HG03139 (cell line): Measurements from ENCODE around the gene NFIX.

Experiments used
- ATAC-seq: cut with Tn5 transposase; IDR thresholded peaks from one replicate; pipeline ENCODE4 v1.9.1; 2021; ENCODE audit not compliant: unreplicated experiment

Gene NFIX

DNA sequence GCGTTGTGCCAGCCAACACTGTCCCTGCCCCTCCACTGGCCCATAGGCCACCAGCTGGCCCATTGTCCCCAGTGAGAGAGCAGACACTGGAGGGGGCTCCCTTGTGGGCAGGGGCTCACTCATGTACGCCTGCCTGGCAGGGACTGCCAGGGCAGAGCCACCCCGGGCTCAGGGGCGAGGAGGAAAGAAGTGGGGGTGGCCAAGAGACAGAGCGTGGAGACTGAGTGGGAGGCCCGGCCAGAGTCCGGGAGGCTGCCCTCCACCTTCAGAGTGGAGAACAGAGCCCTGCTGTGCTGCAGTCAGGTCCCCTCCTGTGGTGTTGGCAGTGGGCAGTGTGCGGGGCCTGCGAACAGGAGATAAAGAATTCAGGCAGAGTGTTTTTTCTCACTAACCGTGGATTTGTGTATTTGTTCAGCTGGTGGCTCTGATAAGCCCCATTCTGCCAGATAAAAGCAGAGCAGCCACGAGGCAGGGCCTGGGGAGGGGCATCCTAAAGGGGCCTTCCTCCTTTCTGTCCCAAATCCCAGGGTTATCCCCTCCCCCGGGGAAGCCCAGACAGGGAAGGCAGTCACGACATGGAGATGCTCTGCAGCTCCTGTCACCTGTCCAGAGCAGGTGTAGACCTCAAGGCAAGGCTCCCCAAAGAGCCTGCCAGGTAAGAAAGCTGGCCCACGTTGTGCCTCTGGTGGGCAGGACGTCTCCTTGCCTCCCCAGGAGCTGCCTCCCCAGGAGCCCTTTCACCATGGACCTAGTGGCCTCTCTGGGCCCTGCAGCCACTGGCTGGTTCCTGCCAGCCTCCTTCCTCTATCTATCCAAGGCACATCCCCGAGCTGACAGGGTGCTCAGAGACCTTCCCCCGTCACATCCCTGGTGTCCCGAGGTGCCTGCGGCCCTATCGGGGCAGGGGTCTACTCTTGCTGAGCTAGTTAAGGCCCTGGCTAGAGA, 74.4 kb downstream of the NFIX start:
- no peak for ATAC-seq

DNA sequence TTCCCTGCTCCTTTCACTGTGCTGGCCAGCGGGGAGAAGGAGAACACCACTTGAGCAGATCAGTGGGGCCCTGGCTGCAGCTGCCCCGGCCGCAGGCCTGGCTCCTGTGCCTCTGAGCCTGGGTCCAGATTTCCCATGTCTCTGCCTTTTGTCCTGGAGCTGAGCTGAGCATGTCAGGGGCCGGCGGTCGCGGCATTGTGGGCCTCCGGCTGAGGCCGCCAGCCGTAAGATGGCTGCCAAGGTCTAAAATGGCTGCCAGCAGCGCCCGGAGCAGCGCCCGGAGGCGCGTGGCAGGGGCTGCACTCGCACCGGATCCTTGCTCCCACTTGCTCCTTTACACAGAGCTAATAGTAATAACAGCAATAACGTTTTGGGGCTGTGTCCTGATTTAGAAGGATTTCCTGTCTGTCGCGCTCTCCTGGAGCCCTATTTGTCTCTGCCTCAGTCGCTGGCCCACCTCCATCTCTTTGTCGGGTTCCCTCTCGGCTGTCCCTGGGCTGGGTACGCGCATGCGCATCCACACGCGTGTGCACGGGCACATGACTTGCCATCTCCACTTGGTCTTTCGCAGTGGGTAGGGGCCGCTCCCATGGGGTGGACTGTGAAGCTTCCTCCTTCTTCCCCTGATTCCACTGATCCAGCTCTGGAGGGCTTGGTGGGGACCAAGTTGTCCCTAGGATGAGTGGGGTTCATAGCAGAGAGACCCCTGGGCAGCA, 75.3 kb downstream of the NFIX start:
- no peak for ATAC-seq

DNA sequence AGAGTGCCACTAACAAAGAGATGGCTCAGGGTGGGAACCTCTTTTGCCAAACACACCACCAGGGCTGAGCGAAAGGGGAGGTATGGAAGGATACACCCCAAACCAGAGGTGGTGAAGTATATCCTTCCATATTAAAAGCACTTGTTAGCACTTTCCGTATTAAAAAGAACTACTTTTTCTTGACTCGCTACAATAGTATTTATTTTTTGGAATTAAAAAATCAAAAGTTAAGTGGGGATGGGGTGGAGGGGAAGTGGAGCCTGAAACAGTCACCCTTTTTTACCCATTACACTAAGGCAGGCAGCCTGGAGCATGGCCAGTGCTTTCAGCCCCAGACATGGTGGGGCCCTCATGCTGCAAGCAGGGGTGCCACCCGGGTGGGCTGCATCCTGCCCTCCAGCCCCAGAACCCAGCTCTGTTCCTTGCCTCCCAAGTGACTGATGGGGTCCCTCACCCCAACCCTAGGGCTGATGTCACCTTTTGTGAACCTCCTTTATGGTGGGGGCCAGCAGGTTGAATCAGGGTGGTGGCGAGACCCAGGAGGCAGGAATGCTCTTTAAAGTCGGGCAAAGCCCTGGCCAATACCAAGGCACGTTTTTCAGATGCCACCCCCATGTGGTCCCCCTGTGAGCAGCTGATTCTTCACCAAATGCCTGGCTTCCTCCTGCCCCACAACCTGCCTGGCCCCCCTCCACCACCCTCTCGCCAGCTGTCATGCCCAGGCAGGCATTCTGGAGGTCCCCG, 76.3 kb downstream of the NFIX start:
- ATAC-seq: no peak

DNA sequence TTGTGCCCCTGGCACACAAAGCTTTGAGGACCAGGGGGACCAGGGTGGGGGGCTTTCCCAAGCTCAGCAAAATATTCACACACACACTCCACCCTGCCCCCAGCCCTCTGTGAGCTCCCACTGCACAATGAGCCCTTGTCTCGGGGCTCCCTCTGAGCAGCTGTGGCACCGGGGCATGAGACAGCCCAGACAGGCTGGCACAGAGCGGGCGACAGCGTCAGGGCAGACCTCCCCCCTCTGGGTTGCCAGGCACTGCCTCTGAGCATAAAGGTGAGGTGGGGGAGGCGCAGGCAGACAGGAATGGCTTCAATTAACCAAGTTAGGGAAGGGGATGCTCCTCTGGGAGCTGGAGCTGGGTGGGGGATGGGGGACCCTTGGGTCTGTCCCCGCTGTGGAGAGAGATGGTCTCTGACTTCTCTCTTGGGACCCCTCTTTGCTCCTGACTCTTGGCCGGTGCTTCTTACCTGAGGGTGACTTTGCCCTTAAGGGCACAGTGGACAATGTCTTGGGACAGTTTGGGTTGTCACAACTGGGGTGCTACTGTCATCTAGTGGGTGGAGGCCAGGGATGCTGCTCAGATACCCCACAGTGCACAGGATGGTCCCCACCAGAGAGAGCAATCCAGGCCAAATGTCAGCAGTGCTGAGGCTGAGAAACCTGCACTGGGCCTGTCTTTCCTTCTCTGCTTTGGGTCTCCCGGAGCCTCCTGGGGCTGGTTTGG, 77.1 kb downstream of the NFIX start:
- ATAC-seq: no peak

DNA sequence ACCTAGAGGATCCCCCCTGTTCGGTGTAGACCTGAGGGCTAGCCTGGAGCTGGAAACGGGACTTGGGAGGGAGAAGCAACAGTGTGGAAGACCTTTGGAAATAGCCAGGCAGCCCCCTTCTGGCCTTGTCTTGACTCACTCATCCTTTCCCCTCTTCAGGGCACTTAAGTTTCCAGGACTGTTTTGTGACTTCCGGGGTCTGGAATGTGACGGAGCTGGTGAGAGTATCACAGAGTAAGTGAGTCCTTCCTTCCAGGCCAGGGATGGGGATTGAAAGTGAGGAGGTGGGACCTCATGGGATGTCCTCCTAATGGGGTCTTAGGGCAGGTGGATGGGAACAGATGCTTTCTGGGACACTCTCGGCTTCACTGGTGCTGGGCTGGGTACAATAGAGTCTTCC, 78.0 kb downstream of the NFIX start:
- ATAC-seq: no peak

DNA sequence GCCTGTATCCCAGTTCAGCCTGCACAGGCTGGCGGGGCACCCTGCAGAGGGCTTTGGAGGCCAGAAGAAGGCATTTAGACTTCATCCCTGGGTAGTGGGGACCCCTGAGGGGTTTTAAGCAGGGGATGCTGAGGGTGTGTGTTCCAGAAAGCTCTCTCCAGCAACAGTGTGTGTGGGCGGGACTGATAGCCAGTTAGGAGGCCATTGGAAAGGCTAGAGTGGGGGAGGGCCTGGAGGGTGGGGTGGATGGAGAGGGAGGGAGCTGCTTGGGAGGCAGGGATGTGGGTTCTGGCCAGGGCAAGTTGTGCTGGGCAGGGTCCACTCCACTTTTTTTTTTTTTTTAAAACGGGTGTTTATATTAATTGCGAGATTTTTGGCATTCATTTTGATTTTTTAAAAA, 79.1 kb downstream of the NFIX start:
- no peak for ATAC-seq

DNA sequence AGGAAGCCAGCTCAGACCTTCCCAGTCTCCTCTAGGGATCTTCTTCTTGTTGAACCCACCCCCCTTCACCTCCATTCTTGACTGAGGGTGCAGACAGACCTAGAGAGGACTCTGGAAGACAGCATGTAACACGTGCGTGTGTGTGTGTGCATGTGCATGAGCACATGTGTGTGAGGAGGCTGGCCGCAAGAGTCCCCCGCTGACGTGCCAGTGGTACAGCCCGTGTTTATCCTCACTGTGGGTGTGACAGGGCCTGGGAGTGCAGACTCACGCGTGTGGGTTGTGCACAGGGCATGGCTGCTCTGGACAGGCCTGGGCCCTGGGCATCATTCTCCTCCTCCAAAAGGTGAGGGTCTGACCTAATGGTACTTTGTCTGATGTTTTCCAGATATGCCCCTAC, 81.0 kb downstream of the NFIX start:
- no peak for ATAC-seq

DNA sequence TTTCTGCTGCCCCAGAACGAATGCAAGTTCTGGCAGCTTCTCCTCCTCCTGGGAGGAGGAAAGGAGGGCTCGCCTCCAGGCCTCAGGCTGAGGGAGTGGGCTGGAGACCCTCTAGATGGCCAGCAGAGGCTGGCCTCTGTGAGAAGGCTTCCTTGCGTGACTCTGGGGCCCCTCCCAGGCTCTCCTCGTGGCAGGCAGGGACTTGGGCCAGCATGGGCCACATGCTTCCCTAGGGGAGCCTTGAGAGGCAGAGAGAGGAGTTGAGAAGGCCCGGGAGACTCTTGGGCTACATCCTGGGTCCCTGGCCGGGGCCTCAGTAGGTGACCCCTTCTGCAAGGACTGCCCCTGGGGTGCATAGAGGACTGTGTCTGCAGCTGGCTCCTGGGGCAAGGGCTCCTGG, 81.5 kb downstream of the NFIX start:
- ATAC-seq: no peak

DNA sequence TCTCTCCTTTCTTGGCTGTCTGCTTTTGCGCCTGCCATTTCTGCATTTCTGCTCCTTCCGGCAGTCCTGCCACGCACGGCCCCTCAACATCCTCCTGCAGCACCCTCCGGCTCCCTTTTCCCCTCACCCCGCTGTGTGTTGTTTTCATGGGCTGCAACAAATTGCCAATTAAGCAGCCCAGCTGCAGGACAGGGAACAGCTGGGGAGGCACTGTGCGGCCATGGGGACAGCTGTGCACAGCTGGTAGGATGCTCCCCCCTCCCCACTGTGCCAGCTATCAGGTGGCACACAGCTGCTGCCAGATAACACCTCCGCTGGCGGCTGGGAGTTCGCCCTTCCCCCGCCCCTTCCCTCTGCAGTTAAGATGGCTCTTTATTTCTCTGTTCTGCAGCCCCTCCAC, 82.0 kb downstream of the NFIX start:
- ATAC-seq: no peak

DNA sequence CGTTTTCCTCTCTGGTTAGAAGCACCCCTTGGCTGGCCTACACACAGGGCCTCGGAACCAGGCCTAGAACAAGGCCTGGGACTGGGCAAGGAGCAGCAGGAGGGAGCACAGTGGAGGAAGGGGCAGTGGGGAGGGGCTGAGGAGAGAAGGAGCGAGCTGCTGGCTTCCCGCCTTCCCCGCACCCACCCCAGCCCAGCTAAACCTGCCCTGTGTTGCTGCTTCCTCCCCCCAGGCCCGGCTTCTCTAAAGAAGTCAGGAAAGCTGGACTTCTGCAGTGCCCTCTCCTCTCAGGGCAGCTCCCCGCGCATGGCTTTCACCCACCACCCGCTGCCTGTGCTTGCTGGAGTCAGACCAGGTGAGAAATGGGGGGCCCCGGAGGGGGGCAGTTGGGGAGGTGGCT, 83.1 kb downstream of the NFIX start:
- ATAC-seq: no peak

DNA sequence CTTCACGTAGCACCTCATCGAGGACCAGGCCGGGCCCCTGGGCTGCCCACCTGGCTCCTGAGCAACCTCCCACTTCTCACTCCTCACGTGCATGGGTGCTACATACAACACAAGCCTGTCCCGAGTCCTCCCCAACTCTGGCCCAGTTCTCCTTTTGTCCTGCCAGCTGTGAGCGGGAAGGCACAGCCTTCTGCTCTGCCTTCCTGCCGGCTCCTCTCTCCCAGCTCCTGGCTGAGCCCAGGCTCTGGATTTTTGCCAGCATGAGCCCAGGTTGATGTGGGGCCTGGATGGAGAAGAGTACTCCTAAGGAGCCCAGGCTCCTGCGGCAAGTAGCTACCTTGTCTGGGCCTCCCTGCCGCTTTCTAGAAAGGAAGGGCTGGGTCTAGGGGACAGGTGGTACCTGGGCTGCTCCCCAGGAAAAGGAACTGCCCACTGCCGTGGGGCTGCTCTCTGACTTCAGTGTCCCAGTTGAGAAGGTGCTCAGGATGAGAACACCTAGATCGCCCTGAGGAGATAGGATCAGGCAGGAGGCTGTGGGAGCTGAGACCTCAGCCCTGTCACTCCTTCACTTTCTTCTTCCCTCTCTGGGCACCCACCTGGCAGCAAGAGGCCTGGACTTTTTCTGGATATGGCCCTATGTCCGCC, 83.7 kb downstream of the NFIX start:
- ATAC-seq: no peak

DNA sequence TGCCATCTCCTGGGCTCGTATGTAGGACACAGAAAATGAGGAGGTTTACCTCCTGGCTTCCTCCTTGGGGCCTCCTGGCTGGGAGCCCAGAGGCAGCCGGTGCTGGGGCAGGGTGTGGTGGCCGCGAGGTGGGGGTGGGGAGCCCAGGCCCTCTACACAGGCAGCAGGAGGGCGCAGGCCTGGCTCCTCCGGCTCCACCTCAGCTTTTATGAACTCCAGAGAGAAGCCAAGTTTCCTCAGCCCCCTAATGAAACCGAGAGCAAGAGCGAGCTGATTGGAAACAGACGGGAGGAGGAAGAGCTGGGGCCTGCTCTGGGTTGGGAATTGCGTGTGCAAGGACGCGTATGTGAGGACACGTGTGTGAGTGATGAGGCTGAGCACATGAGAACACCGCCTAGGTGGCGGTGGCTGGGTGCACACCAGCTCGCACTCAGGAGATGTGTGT, 84.3 kb downstream of the NFIX start:
- ATAC-seq: no peak

DNA sequence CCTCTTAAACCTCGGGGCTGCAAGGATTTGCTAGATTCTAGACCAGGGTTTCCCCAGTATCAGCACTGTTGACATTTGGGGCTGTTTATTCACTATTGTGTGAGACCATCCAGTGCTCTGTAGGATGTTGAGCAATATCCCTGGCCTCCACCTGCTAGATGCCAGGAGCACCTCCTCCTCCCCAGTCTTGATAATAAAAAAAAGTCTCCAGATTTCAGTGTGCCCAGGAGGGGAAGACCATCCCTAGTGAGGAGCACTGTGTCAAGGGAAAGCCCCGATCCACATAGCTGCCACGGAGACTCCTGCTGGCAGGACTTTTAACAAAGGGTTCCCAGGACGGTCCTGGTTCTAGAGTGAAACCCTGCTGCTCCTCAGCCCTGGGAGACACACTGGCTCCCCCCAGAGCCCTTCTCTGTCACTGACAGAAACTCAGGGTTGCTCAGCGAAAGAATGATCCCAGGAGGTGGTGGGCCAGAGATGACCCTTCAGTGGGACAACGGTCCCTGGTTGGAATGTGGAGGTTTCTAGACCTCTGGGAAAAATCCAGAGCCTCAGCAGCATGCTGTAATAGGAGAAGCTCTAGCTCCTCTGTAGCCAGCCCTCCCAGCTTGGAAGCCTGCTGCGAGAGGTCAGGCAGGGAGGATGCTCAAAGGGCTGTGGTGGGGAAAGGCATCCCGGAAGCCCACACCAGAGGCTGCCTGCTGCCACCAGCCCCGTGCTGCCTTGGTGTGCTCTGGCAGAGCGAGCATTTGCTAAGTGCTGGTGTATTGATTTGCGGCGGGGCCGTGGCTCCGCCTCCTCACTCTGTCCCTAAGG, 87.1 kb downstream of the NFIX start:
- no peak for ATAC-seq

DNA sequence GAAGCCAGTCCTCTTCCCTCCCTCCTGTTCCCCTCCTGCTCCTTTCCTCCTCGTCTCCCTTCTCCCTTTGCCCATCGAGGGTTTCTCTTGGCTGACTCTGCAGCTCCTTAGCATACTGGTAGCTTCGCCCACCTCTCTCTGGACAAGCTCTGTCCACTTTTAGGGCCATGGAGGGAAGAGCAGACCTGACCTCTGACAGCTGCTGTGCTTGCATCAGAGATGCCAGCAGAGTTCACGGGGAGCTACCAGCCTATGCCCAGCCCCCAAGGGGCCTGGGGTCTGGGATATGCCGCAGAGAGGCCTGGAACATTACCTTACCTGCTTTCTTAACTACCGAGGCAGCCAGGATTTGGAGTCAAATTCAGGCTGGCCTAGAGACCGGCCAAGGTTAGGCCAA, 87.7 kb downstream of the NFIX start:
- ATAC-seq: no peak

DNA sequence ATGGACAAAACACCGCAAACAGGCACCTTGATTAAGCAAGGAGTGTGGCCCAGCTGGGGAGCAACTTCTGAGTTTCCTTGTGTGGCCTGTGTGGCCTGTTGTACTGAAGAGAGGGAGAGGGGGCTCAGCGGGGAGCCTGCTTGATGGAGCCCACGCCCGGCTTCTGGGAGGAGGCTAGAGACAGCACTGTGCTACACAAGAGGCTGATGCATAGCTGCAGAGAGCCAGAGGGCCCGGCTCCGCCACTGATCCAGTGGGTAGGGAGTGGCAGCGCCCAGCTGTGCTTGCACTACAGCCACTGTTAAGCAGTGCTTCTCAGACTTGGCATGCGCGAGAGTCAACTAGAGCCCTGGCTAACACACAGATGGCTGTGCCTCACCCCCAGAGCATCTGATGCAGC, 88.4 kb downstream of the NFIX start:
- no peak for ATAC-seq

DNA sequence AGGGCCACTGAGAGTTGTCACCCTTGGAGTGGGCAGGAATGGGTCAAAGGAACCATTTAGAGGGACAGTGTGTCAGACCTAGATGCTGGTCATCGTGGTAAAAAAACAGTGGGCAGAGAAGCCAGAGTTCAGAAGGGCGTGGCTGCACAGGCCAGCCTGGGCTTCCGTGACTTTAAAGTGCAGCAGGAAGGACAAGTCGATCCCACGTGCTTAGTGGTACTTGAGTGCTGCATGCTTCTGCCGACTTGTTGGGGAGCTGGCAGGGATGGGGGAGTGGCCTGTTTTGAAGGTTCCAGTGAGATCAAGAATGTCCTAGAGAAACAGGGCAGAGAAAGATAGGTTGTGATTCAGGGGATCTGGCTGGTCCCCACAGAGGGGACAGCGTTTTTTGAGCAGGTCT, 90.4 kb downstream of the NFIX start:
- ATAC-seq: no peak

DNA sequence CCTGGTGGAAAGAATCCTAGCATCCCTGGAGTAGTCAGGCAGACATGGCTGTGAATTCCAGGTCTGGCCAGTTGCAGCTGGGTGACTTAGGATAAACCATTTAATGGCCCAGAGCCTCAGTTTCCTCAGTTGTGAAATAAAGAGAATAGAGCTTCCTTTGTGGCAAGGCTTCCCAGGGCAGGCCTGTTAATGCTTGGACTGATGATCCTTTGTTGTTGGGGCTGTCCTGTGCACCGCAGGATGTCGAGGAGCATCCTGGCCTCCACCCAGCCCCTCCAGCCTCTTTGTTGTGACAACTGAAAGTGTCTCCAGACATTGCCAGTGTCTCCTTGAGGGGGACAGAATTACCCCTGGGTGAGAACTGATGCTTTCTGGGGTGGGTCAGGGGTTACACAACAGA, 91.1 kb downstream of the NFIX start:
- ATAC-seq: no peak

DNA sequence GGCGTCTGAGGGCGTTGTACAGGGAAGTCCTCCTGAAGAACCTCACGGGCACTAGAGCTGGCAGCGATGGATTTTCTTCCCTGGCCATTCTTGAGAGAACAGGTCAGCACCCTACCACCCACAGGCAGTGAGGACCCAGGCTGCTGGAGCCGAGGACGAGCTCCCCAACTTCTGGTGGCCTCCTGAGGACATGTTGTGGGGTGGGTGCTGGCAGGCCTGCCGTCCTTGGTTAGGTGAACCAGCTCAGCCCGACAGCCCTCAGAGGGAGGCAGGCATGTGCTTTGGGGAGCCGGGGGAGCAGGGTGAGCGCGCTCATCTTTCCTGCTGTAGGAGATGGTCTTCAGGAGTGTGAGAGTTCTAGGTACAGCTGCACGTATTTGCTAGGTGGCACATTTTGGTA, 92.0 kb downstream of the NFIX start:
- no peak for ATAC-seq

DNA sequence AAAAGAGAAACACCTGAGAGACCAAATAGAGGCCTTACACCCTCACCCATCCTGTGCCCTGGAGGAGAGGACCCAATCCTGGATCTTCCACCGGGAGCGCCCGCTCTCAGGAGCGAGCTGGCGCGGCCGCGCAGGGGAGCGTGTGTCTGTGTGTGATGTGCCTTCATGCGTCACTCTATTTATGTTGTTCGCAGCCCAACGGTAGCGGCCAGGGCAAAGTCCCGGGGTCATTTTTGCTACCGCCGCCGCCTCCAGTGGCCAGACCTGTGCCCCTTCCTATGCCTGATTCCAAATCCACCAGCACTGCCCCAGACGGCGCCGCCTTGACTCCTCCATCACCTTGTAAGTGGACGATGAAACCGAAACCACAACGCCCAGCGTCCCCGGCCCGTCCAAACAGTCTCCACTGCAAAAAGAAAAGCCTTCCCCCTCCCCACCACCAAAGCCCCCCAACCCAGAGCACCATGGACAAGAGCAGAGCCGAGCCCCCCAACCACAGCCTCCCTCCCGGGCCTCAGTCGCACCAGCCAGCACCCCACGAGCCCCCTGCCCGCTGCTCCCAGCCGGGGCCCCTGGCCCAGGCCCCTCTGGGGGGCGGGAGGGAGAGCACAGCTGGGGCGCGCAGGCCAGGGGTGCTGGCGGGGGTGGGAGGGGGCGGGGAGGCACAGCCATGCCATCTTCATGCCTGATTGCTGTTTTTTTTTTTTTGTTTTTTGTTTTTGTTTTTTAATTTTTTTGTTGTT, 92.7 kb downstream of the NFIX start:
- ATAC-seq: no peak
